OCI-LY3 (cell line): Measurements from ENCODE around the gene SLC36A2.

Experiments
- CTCF ChIP-seq: fragments of 200-600, 300-600 bp; sonication (generic); IDR thresholded peaks from 2 replicates; pipeline ENCODE4 v1.5.1; 2014; ENCODE audit warnings: antibody characterized with exemption, low read length, low read depth
- EZH2phosphoT487 ChIP-seq: fragments of 200-600 bp; shearing (Covaris generic); IDR thresholded peaks from 2 replicates; pipeline ENCODE4 v1.6.1; 2018; ENCODE audit warnings: antibody characterized with exemption, mixed run types, low read depth

- no peak for TF ChIP-seq CTCF
- no peak for TF ChIP-seq EZH2phosphoT487
These were observed 34.0 kb downstream of the SLC36A2 start for GRCh38 chr5:151313357-151313756.
